Keratinocyte (primary cell): ENCODE results near the gene TMPRSS6. TPM values are rescaled to one million over a fixed set of nuclear protein-coding genes. Genes with fewer than 3 reads are reported as not detected.
A peak's percentile ranks its signal among the peaks of the same experiment; 100 is the strongest.

Experiments used
- DNase-seq: peaks from one replicate; pipeline ENCODE4 v3.0.0-alpha.2; 2011; ENCODE audit warnings: low read depth, missing footprints, low spot score
- FAIRE-seq: peaks from 2 replicates; lab custom pipeline; 2011; peaks lifted over from hg19 to GRCh38; lab: Jason Lieb, UNC
- H2AFZ ChIP-seq: 2 replicates; pipeline ENCODE4 v1.6.0; 2012; ENCODE audit warnings: low read length, control low read depth, inconsistent platforms; ENCODE audit not compliant: control insufficient read depth
- H3K27ac ChIP-seq: 2 replicates; pipeline ENCODE4 v1.5.1; 2011; ENCODE audit warnings: low read length; ENCODE audit not compliant: control insufficient read depth, insufficient read depth
- H3K27me3 ChIP-seq: 3 replicates; pipeline ENCODE4 v1.6.0; 2011; ENCODE audit warnings: low read length; ENCODE audit not compliant: control insufficient read depth, insufficient read depth; ENCODE audit errors: extremely low read depth
- H3K36me3 ChIP-seq, 2 experiments: 2 replicates in 1 of 2; 3 replicates in 1 of 2; pipeline ENCODE4 v1.5.1; 2011; ENCODE audit warnings: low read length in 2 of 2, mild to moderate bottlenecking in 1 of 2; ENCODE audit not compliant: control insufficient read depth in 2 of 2, insufficient read depth in 2 of 2; ENCODE audit errors: extremely low read depth in 1 of 2
- H3K4me1 ChIP-seq: 3 replicates; pipeline ENCODE4 v1.5.1; 2011; ENCODE audit warnings: low read length; ENCODE audit not compliant: control insufficient read depth, insufficient read depth; ENCODE audit errors: extremely low read depth
- H3K4me2 ChIP-seq: 3 replicates; pipeline ENCODE4 v1.6.0; 2011; ENCODE audit warnings: low read depth, low read length; ENCODE audit not compliant: control insufficient read depth, insufficient read depth; ENCODE audit errors: extremely low read depth
- H3K4me3 ChIP-seq, 3 experiments: fragments of 200-600 bp in 1 of 3; sonication (generic) in 1 of 3; 2 replicates in 2 of 3; 3 replicates in 1 of 3; pipeline ENCODE4 v1.5.1; 2011 to 2016; ENCODE audit warnings: low read length in 3 of 3, mild to moderate bottlenecking in 3 of 3, control low read depth in 2 of 3, inconsistent platforms in 1 of 3, low read depth in 1 of 3, mixed read lengths in 1 of 3, mixed run types in 1 of 3, moderate library complexity in 1 of 3; ENCODE audit not compliant: control insufficient read depth in 2 of 3, insufficient read depth in 2 of 3; ENCODE audit errors: extremely low read depth in 1 of 3
- H3K79me2 ChIP-seq: 2 replicates; pipeline ENCODE4 v1.6.0; 2012; ENCODE audit warnings: low read length; ENCODE audit not compliant: control insufficient read depth, insufficient read depth
- H3K9ac ChIP-seq: 3 replicates; pipeline ENCODE4 v1.6.0; 2011; ENCODE audit warnings: low read length; ENCODE audit not compliant: control insufficient read depth, insufficient read depth; ENCODE audit errors: extremely low read depth
- H3K9me1 ChIP-seq: 3 replicates; pipeline ENCODE4 v1.6.0; 2011; ENCODE audit warnings: low read length; ENCODE audit not compliant: control insufficient read depth, insufficient read depth; ENCODE audit errors: extremely low read depth
- H3K9me3 ChIP-seq: 2 replicates; pipeline ENCODE4 v1.5.1; 2012; ENCODE audit warnings: low read depth, low read length; ENCODE audit not compliant: control insufficient read depth
- H4K20me1 ChIP-seq: 3 replicates; pipeline ENCODE4 v1.6.0; 2011; ENCODE audit warnings: low read length; ENCODE audit not compliant: control insufficient read depth, insufficient read depth; ENCODE audit errors: extremely low read depth
- CTCF ChIP-seq, 3 experiments: IDR thresholded peaks in 1 of 3; conservative IDR thresholded peaks in 1 of 3; optimal IDR thresholded peaks in 1 of 3; 2 replicates in 2 of 3; 3 replicates in 1 of 3; pipeline versions ENCODE3 to v1.5.1; 2011; ENCODE audit warnings: low read length in 3 of 3, mild to moderate bottlenecking in 3 of 3, moderate library complexity in 2 of 3, control low read depth in 1 of 3, inconsistent platforms in 1 of 3; ENCODE audit not compliant: insufficient read depth in 2 of 3; ENCODE audit errors: extremely low read depth in 1 of 3
- EZH2 ChIP-seq: IDR thresholded peaks from one replicate; pipeline ENCODE4 v1.6.1; 2012; ENCODE audit warnings: inconsistent platforms, mild to moderate bottlenecking, low read length, moderate library complexity
- dilution Hi-C: fragments of 300-500 bp; cut with MboI; formaldehyde crosslinking; loops from one replicate; pipeline ENCODE4 v1.7.0; 2020; ENCODE audit warnings: low sequenced_read_pairs; ENCODE audit not compliant: extremely low pct_ligation_motif_present
- polyA plus RNA-seq, 5 experiments: library from polyadenylated mRNA; depleted of rRNA in 3 of 5; stranded (reverse) in 3 of 5; stranded (forward) in 1 of 5; unstranded in 1 of 5; fragments of >200 nt; gene quantifications; 1 replicate in 1 of 5; 2 replicates in 3 of 5; 3 replicates in 1 of 5; pipeline versions ENCODE4 v1.2.1 to v1.2.3, GENCODE V29; 2011 to 2012; ENCODE audit warnings: missing spikeins in 2 of 5, low read depth in 1 of 5, low replicate concordance in 1 of 5

The TMPRSS6 gene
- polyA plus RNA-seq, 1 donor (not counting 4 experiments of a cell fraction or from before 2014, with no cell fraction given) = not detected

GRCh38 chr22:37122598-37123180 is 13.2 kb upstream of the TMPRSS6 start:
- peaks cover 17% of the 10 kb centered on the region for H3K4me1 ChIP-seq
- H3K4me3 ChIP-seq = no peak overlapping the region
- H3K27ac ChIP-seq = peak overlapping the region; percentile 58
- no peaks in the 10 kb centered on the region for H3K27me3 ChIP-seq
- no peaks in the 10 kb centered on the region for H3K9me3 ChIP-seq
- no peaks in the 10 kb centered on the region for H3K36me3 ChIP-seq
- DNase-seq (no peak), FAIRE-seq (no peak)
- no peak for TF ChIP-seq CTCF (optimal IDR thresholded peaks at IDR 0.05 in 1 of 3, IDR thresholded peaks at IDR 0.05 in 1 of 3, conservative IDR thresholded peaks at IDR 0.05 in 1 of 3; ENCODE audit: extremely low read depth in 1 of 3, insufficient read depth in 2 of 3, low read length in 3 of 3)
- TF ChIP-seq EZH2 = no peak
- H4K20me1 ChIP-seq = no peaks in the 10 kb centered on the region
- H3K4me2 ChIP-seq = peak overlapping the region; percentile 41
- dilution Hi-C loops = no loop called here
- no peaks in the 10 kb centered on the region for H3K79me2 ChIP-seq
- H3K9me1 ChIP-seq = no peaks in the 10 kb centered on the region
- no peak overlapping the region for H3K9ac ChIP-seq
- no peak overlapping the region for H2AFZ ChIP-seq

GRCh38 chr22:37121887-37122591 is 12.5 kb upstream of the TMPRSS6 start:
- Histone ChIP-seq H3K9me3 (no peaks in the 10 kb centered on the region), H3K9ac (peak overlapping the region; percentile 61), H4K20me1 (no peaks in the 10 kb centered on the region), H3K79me2 (no peaks in the 10 kb centered on the region), H3K9me1 (no peaks in the 10 kb centered on the region), H3K36me3 (no peaks in the 10 kb centered on the region), H3K27me3 (no peaks in the 10 kb centered on the region), H3K27ac (peak overlapping the region; percentile 58), H2AFZ (peak overlapping the region; percentile 82), H3K4me1 (peaks cover 17% of the 10 kb centered on the region), H3K4me2 (peak overlapping the region; percentile 69), H3K4me3 (peak overlapping the region in 2 of 3 experiments; percentile 15 to 49)
- FAIRE-seq (peak; percentile 89), DNase-seq (peak; percentile 90)
- dilution Hi-C loops = no loop called here
- peak in 2 of 3 experiments; percentile 22 to 27 for TF ChIP-seq CTCF (optimal IDR thresholded peaks at IDR 0.05 in 1 of 3, IDR thresholded peaks at IDR 0.05 in 1 of 3, conservative IDR thresholded peaks at IDR 0.05 in 1 of 3; ENCODE audit: extremely low read depth in 1 of 3, insufficient read depth in 2 of 3, low read length in 3 of 3)
- TF ChIP-seq EZH2 = no peak
